ENCODE measurements around the gene LAMA3. TPM values are rescaled to one million over a fixed set of nuclear protein-coding genes. Genes with fewer than 3 reads are reported as not detected.

Gene LAMA3
- total and polyA plus RNA-seq, 2 experiments from 2014 or later: 3.9 to 4.9 TPM

- TF ChIP-seq REST (IDR thresholded peaks at IDR 0.05; ENCODE audit: unreplicated experiment) (no peak), EZH2phosphoT487 (IDR thresholded peaks at IDR 0.05; ENCODE audit: unreplicated experiment) (no peak), NANOG (IDR thresholded peaks at IDR 0.05; ENCODE audit: borderline replicate concordance) (no peak)
Observed at GRCh38 chr18:23743733-23744333, 54.6 kb downstream of the LAMA3 start (continued).

GRCh38 chr18:23745366-23745765, 56.1 kb downstream of the LAMA3 start:
- Mint-ChIP-seq H3K9me3 (no peaks in the 10 kb centered on the region), H3K4me3 (no peak overlapping the region)
- TF ChIP-seq REST (IDR thresholded peaks at IDR 0.05; ENCODE audit: unreplicated experiment) (no peak), CREB1 (CRISPR knock-in tag; IDR thresholded peaks at IDR 0.05; ENCODE audit: low read depth) (no peak), POLR2AphosphoS5 (IDR thresholded peaks at IDR 0.05; ENCODE audit: low read depth) (no peak), ZNF462 (CRISPR knock-in tag; IDR thresholded peaks at IDR 0.05) (no peak), ETS1 (IDR thresholded peaks at IDR 0.05) (no peak), ZNF114 (CRISPR knock-in tag; IDR thresholded peaks at IDR 0.05) (no peak), NANOG (IDR thresholded peaks at IDR 0.05; ENCODE audit: borderline replicate concordance) (no peak), ZNF331 (CRISPR knock-in tag; IDR thresholded peaks at IDR 0.05; ENCODE audit: low read depth) (no peak), EZH2 (IDR thresholded peaks at IDR 0.05; ENCODE audit: low read depth, unreplicated experiment) (no peak), EZH2phosphoT487 (IDR thresholded peaks at IDR 0.05; ENCODE audit: unreplicated experiment) (no peak)

More at GRCh38 chr18:23745366-23745765, 56.1 kb downstream of the LAMA3 start:
- H3F3A ChIP-seq (replicated peaks; ENCODE audit: low read depth): no peaks in the 10 kb centered on the region
- H3K27me3 Mint-ChIP-seq (ENCODE audit: insufficient read depth, low read depth, poor library complexity): peaks cover 6% of the 10 kb centered on the region
- no peaks in the 10 kb centered on the region for H4K20me1 ChIP-seq (replicated peaks; ENCODE audit: insufficient read depth)
- H3K27ac ChIP-seq (ENCODE audit: low read depth): no peak overlapping the region
- no peak for DNase-seq (ENCODE audit: low spot score)
- no peak overlapping the region for H2AFZ ChIP-seq
- H3K36me3 ChIP-seq (ENCODE audit: insufficient read depth): no peaks in the 10 kb centered on the region
- ATAC-seq: no peak
- no peaks in the 10 kb centered on the region for H3K36me3 Mint-ChIP-seq (ENCODE audit: low read depth)
- no peak overlapping the region for H3K4me2 ChIP-seq
- no peaks in the 10 kb centered on the region for H3K79me2 ChIP-seq (replicated peaks; ENCODE audit: insufficient read depth)
- H3K4me1 ChIP-seq (ENCODE audit: insufficient read depth): no peaks in the 10 kb centered on the region
- no peak overlapping the region for H3K4me3 ChIP-seq
- no peaks in the 10 kb centered on the region for H3K27me3 ChIP-seq (ENCODE audit: insufficient read depth)
- H3K9me2 ChIP-seq (ENCODE audit: insufficient read depth): peaks cover 11% of the 10 kb centered on the region; the same call in 1 of the 2 replicates
- H3K27ac Mint-ChIP-seq: no peak overlapping the region
- H3K4me1 Mint-ChIP-seq: no peaks in the 10 kb centered on the region
